ENCODE measurements around the gene HACD3.
"Not testable (repeated sequence)": the region's sequence is repeated elsewhere in the genome, so short reads cannot be mapped to it uniquely, and the experiment has no call there.

Gene HACD3

GRCh38 chr15:65603134-65603533 lies 72.9 kb downstream of the HACD3 start:
- no peak for DNase-seq (ENCODE audit: low spot score)

GRCh38 chr15:65603559-65603958 lies 73.3 kb downstream of the HACD3 start:
- no peak for DNase-seq (ENCODE audit: low spot score)

GRCh38 chr15:65610871-65611718 lies 80.8 kb downstream of the HACD3 start, which contains the start of gene INTS14:
Gene INTS14 (minus strand): TSS chr15:65611131. CDS start chr15:65607380, 3,751 bp downstream.
- DNase-seq (ENCODE audit: low spot score): peak; percentile 94

GRCh38 chr15:65611888-65612615 lies 81.8 kb downstream of the HACD3 start:
- peak; percentile 21 for DNase-seq (ENCODE audit: low spot score)

- no peak for DNase-seq (ENCODE audit: low spot score)
Measured at GRCh38 chr15:65612616-65612946, 82.3 kb downstream of the HACD3 start.

- DNase-seq (ENCODE audit: low spot score): no peak
Measured at GRCh38 chr15:65612949-65613744, 82.9 kb downstream of the HACD3 start.

- DNase-seq (ENCODE audit: low spot score): not testable (repeated sequence)
Measured at GRCh38 chr15:65615887-65616286, 85.6 kb downstream of the HACD3 start.

- DNase-seq (ENCODE audit: low spot score): no peak
Measured at GRCh38 chr15:65618560-65619109, 88.4 kb downstream of the HACD3 start.

GRCh38 chr15:65619626-65620290 lies 89.5 kb downstream of the HACD3 start:
- no peak for DNase-seq (ENCODE audit: low spot score)

- DNase-seq (ENCODE audit: low spot score): no peak
Measured at GRCh38 chr15:65620833-65621232, 90.6 kb downstream of the HACD3 start.

GRCh38 chr15:65621638-65622037 lies 91.4 kb downstream of the HACD3 start, which contains the start of gene SLC24A1:
Gene SLC24A1 (plus strand): TSS chr15:65621938. CDS start chr15:65624081, 2,143 bp downstream.
- DNase-seq (ENCODE audit: low spot score): no peak

- no peak for DNase-seq (ENCODE audit: low spot score)
Measured at GRCh38 chr15:65623103-65623502, 92.8 kb downstream of the HACD3 start.

GRCh38 chr15:65626856-65627255 lies 96.6 kb downstream of the HACD3 start:
- DNase-seq (ENCODE audit: low spot score): no peak
